NB4 (cell line): ENCODE results near the gene SMAD2.

Experiments used
- DNase-seq: peaks from one replicate; pipeline ENCODE4 v3.0.0; 2010; ENCODE audit warnings: low read depth
- H3K4me3 ChIP-seq: one replicate; pipeline ENCODE4 v1.5.1; 2011; ENCODE audit warnings: mild to moderate bottlenecking, low read depth, low read length, moderate library complexity
- CTCF ChIP-seq: IDR thresholded peaks from one replicate; pipeline ENCODE4 v1.5.1; 2012; ENCODE audit warnings: low read depth, low read length
- MAX ChIP-seq: IDR thresholded peaks from 2 replicates; pipeline ENCODE4 v1.6.1; 2011; ENCODE audit warnings: low read depth, low read length
- MYC ChIP-seq: IDR thresholded peaks from 2 replicates; pipeline ENCODE4 v1.6.1; 2011; ENCODE audit warnings: low read depth, low read length
- POLR2A ChIP-seq: IDR thresholded peaks from 2 replicates; pipeline ENCODE4 v1.6.1; 2011; ENCODE audit warnings: mild to moderate bottlenecking; ENCODE audit not compliant: insufficient read length; ENCODE audit errors: extremely low read depth

SMAD2 gene

GRCh38 chr18:47950511-47950910 is 20.1 kb upstream of the SMAD2 start:
- DNase-seq: no peak
- H3K4me3 ChIP-seq: no peak overlapping the region
- no peak for TF ChIP-seq CTCF
- no peak for TF ChIP-seq MYC
- no peak for TF ChIP-seq MAX
- TF ChIP-seq POLR2A: no peak

- no peak overlapping the region for H3K4me3 ChIP-seq
- no peak for DNase-seq
- TF ChIP-seq MAX: no peak
- TF ChIP-seq CTCF: no peak
- TF ChIP-seq MYC: no peak
- no peak for TF ChIP-seq POLR2A
These were observed 18.7 kb upstream of the SMAD2 start for GRCh38 chr18:47949202-47949601.

GRCh38 chr18:47946889-47947288 is 16.4 kb upstream of the SMAD2 start:
- no peak for DNase-seq
- no peak for TF ChIP-seq MYC
- no peak for TF ChIP-seq MAX
- no peak for TF ChIP-seq CTCF
- TF ChIP-seq POLR2A: no peak
- no peak overlapping the region for H3K4me3 ChIP-seq

GRCh38 chr18:47944972-47945852 is 14.8 kb upstream of the SMAD2 start:
- no peak overlapping the region for H3K4me3 ChIP-seq
- TF ChIP-seq MAX: peak; percentile 82
- no peak for TF ChIP-seq POLR2A
- no peak for TF ChIP-seq CTCF
- TF ChIP-seq MYC: peak; percentile 54; the same call in 1 of the 2 replicates
- peak; percentile 87 for DNase-seq

- H3K4me3 ChIP-seq: no peak overlapping the region
- no peak for TF ChIP-seq MAX
- no peak for TF ChIP-seq CTCF
- TF ChIP-seq MYC: no peak
- no peak for TF ChIP-seq POLR2A
- peak; percentile 93 for DNase-seq
These were observed 6.5 kb upstream of the SMAD2 start for GRCh38 chr18:47936952-47937351.
